Measurements from ENCODE around the gene RESF1. TPM values are rescaled to one million over a fixed set of nuclear protein-coding genes. Genes with fewer than 3 reads are reported as not detected.

Gene RESF1
- total RNA-seq, 1 donor = 46.4 TPM

GRCh38 chr12:31958569-31959160 lies 550 bp upstream of the RESF1 start:
- no peak for TF ChIP-seq CTCF (IDR thresholded peaks at IDR 0.05; ENCODE audit: insufficient read depth, low read length)
- peak overlapping the region; percentile 84 for H3K4me3 ChIP-seq (ENCODE audit: low read depth, low read length)
- DNase-seq (ENCODE audit: low read depth) = peak; percentile 79

GRCh38 chr12:31959701-31960391 lies 631 bp downstream of the RESF1 start:
- H3K4me3 ChIP-seq (ENCODE audit: low read depth, low read length) = peak overlapping the region; percentile 84
- peak; percentile 68 for DNase-seq (ENCODE audit: low read depth)
- TF ChIP-seq CTCF (IDR thresholded peaks at IDR 0.05; ENCODE audit: insufficient read depth, low read length) = peak; percentile 17

GRCh38 chr12:31961137-31961536 lies 1.9 kb downstream of the RESF1 start:
- DNase-seq (ENCODE audit: low read depth) = no peak
- no peak for TF ChIP-seq CTCF (IDR thresholded peaks at IDR 0.05; ENCODE audit: insufficient read depth, low read length)
- H3K4me3 ChIP-seq (ENCODE audit: low read depth, low read length) = peak overlapping the region; percentile 84

GRCh38 chr12:31962076-31962475 lies 2.9 kb downstream of the RESF1 start:
- no peak for DNase-seq (ENCODE audit: low read depth)
- no peak for TF ChIP-seq CTCF (IDR thresholded peaks at IDR 0.05; ENCODE audit: insufficient read depth, low read length)
- H3K4me3 ChIP-seq (ENCODE audit: low read depth, low read length) = no peak overlapping the region

- H3K4me3 ChIP-seq (ENCODE audit: low read depth, low read length) = no peak overlapping the region
- no peak for DNase-seq (ENCODE audit: low read depth)
- no peak for TF ChIP-seq CTCF (IDR thresholded peaks at IDR 0.05; ENCODE audit: insufficient read depth, low read length)
Measured at GRCh38 chr12:31964280-31964679, 5.1 kb downstream of the RESF1 start.

GRCh38 chr12:31965090-31965489 lies 5.9 kb downstream of the RESF1 start:
- TF ChIP-seq CTCF (IDR thresholded peaks at IDR 0.05; ENCODE audit: insufficient read depth, low read length) = no peak
- no peak for DNase-seq (ENCODE audit: low read depth)

More at GRCh38 chr12:31965090-31965489, 5.9 kb downstream of the RESF1 start:
- H3K4me3 ChIP-seq (ENCODE audit: low read depth, low read length) = no peak overlapping the region
